ENCODE results near the gene ZFPM1. TPM values are rescaled to one million over a fixed set of nuclear protein-coding genes. Genes with fewer than 3 reads are reported as not detected.

ZFPM1 gene
- polyA plus RNA-seq, 1 of the 3 experiments (the other 2 are of a cell fraction): 1.2 TPM

- H3F3A ChIP-seq (replicated peaks; ENCODE audit: insufficient read depth): no peaks in the 10 kb centered on the region
- ChIA-PET CTCF (interaction anchor here (0.7 to 4.4 kb wide), 8 partner anchors 8 to 497 kb away, joined by 3 to 52 read pairs (median 4); partner anchors contain the start of gene BANP), POLR2A (interaction anchor here (0.9 kb wide), 1 partner anchor 9 kb away, joined by 3 read pairs; no protein-coding TSS in a partner anchor)
- H3K9me2 ChIP-seq: no peaks in the 10 kb centered on the region
- DNase-seq: peak; percentile 81
- WGBS (ENCODE audit: low lambda C conversion rate): 60% methylated on average over 17 of the region's 26 CpGs
- TF ChIP-seq NRF1 (IDR thresholded peaks at IDR 0.05; ENCODE audit: low read depth, low read length): no peak
- TF ChIP-seq EP300 (IDR thresholded peaks at IDR 0.05; ENCODE audit: borderline replicate concordance in 1 of 2, low read depth in 1 of 2, low read length in 1 of 2): peak in 1 of 2 experiments; percentile 60; a peak in 2 of 4 replicates
- TF ChIP-seq FOXJ3 (CRISPR knock-in tag; IDR thresholded peaks at IDR 0.05): 0 out of 2 replicates have a peak, but pooled peaks have one; percentile 32
- TF ChIP-seq USF1 (IDR thresholded peaks at IDR 0.05; ENCODE audit: borderline replicate concordance, low read depth): no peak
- no peak for TF ChIP-seq TCF12 (IDR thresholded peaks at IDR 0.05)
- no peak overlapping the region for H3K4me2 ChIP-seq
- H3K9ac ChIP-seq: no peak overlapping the region
- H3K4me1 ChIP-seq (ENCODE audit: control insufficient read depth in 1 of 2, insufficient read depth in 2 of 2, low read depth in 1 of 2, low read length in 1 of 2): peaks cover 8 to 43% of the 10 kb centered on the region in 2 experiments; a peak in 3 of 4 replicates
- no peak overlapping the region for H3K4me3 ChIP-seq (ENCODE audit: low read depth in 2 of 2, low read length in 1 of 2)
- no peaks in the 10 kb centered on the region for H3K36me3 ChIP-seq (replicated peaks in 1 of 2; ENCODE audit: control insufficient read depth in 1 of 2, insufficient read depth in 2 of 2, low read length in 1 of 2)
- H3K27ac ChIP-seq (ENCODE audit: low read depth in 2 of 2, low read length in 1 of 2): peak overlapping the region in 1 of 2 experiments; percentile 79; a peak in 2 of 4 replicates
- H3K27me3 ChIP-seq (ENCODE audit: insufficient read depth): no peaks in the 10 kb centered on the region
- H3K9me3 ChIP-seq: no peaks in the 10 kb centered on the region
- H2AFZ ChIP-seq (ENCODE audit: low read depth): no peak overlapping the region
- H3K79me2 ChIP-seq (ENCODE audit: insufficient read depth): peaks cover under 1% of the 10 kb centered on the region
- no peaks in the 10 kb centered on the region for H4K20me1 ChIP-seq (ENCODE audit: insufficient read depth)
Observed at GRCh38 chr16:88448461-88449266, 4.4 kb upstream of the ZFPM1 start.

- Histone ChIP-seq H3K27me3 (ENCODE audit: insufficient read depth) (no peaks in the 10 kb centered on the region), H3K4me1 (ENCODE audit: control insufficient read depth in 1 of 2, insufficient read depth in 2 of 2, low read depth in 1 of 2, low read length in 1 of 2) (peaks cover 8 to 43% of the 10 kb centered on the region in 2 experiments; a peak in 3 of 4 replicates), H4K20me1 (ENCODE audit: insufficient read depth) (peaks cover 4% of the 10 kb centered on the region), H3K4me3 (ENCODE audit: low read depth in 2 of 2, low read length in 1 of 2) (no peak overlapping the region), H2AFZ (ENCODE audit: low read depth) (no peak overlapping the region), H3K9me3 (no peaks in the 10 kb centered on the region), H3K36me3 (replicated peaks in 1 of 2; ENCODE audit: control insufficient read depth in 1 of 2, insufficient read depth in 2 of 2, low read length in 1 of 2) (no peaks in the 10 kb centered on the region), H3K9ac (no peak overlapping the region), H3K4me2 (no peak overlapping the region), H3K79me2 (ENCODE audit: insufficient read depth) (peaks cover 6% of the 10 kb centered on the region), H3K9me2 (no peaks in the 10 kb centered on the region), H3K27ac (ENCODE audit: low read depth in 2 of 2, low read length in 1 of 2) (peak overlapping the region in 1 of 2 experiments; percentile 79; a peak in 2 of 4 replicates), H3F3A (replicated peaks; ENCODE audit: insufficient read depth) (no peaks in the 10 kb centered on the region)
- POLR2A ChIA-PET: interaction anchor here (0.9 kb wide), 1 partner anchor 8 kb away, joined by 3 read pairs; no protein-coding TSS in a partner anchor
- TF ChIP-seq ELF1 (IDR thresholded peaks at IDR 0.05) (no peak), RAD21 (IDR thresholded peaks at IDR 0.05; ENCODE audit: low read length) (no peak), YY1 (IDR thresholded peaks at IDR 0.05; ENCODE audit: low read depth) (no peak), POLR2AphosphoS5 (IDR thresholded peaks at IDR 0.05; ENCODE audit: low read depth, low read length) (no peak), FOSL2 (IDR thresholded peaks at IDR 0.05; ENCODE audit: borderline replicate concordance, low read depth) (no peak), CHD2 (IDR thresholded peaks at IDR 0.05; ENCODE audit: low read length, partially characterized antibody) (no peak), MEF2A (IDR thresholded peaks at IDR 0.05; ENCODE audit: borderline replicate concordance, low read depth) (no peak), FOXJ3 (CRISPR knock-in tag; IDR thresholded peaks at IDR 0.05) (no peak), NRF1 (IDR thresholded peaks at IDR 0.05; ENCODE audit: low read depth, low read length) (no peak), RFX5 (IDR thresholded peaks at IDR 0.05; ENCODE audit: low read length) (no peak), TEAD4 (IDR thresholded peaks at IDR 0.05; ENCODE audit: borderline replicate concordance, insufficient read depth) (no peak), TAF1 (IDR thresholded peaks at IDR 0.05; ENCODE audit: borderline replicate concordance, low read depth, low read length) (no peak), SIN3A (IDR thresholded peaks at IDR 0.05; ENCODE audit: borderline replicate concordance, low read depth, low read length) (no peak), GATA2 (CRISPR knock-in tag; IDR thresholded peaks at IDR 0.05) (no peak), EZH2phosphoT487 (IDR thresholded peaks at IDR 0.05; ENCODE audit: borderline replicate concordance, low read depth) (no peak), RCOR1 (IDR thresholded peaks at IDR 0.05; ENCODE audit: low read length) (no peak)
- TF ChIP-seq, protein P1, sequence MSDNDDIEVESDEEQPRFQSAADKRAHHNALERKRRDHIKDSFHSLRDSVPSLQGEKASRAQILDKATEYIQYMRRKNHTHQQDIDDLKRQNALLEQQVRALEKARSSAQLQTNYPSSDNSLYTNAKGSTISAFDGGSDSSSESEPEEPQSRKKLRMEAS (IDR thresholded peaks at IDR 0.05; ENCODE audit: low read depth): no peak
- TF ChIP-seq, protein P2, sequence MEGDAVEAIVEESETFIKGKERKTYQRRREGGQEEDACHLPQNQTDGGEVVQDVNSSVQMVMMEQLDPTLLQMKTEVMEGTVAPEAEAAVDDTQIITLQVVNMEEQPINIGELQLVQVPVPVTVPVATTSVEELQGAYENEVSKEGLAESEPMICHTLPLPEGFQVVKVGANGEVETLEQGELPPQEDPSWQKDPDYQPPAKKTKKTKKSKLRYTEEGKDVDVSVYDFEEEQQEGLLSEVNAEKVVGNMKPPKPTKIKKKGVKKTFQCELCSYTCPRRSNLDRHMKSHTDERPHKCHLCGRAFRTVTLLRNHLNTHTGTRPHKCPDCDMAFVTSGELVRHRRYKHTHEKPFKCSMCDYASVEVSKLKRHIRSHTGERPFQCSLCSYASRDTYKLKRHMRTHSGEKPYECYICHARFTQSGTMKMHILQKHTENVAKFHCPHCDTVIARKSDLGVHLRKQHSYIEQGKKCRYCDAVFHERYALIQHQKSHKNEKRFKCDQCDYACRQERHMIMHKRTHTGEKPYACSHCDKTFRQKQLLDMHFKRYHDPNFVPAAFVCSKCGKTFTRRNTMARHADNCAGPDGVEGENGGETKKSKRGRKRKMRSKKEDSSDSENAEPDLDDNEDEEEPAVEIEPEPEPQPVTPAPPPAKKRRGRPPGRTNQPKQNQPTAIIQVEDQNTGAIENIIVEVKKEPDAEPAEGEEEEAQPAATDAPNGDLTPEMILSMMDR (IDR thresholded peaks at IDR 0.05): no peak
- DNase-seq: peak; percentile 62
- 91% methylated on average over 5 of the region's 5 CpGs for WGBS (ENCODE audit: low lambda C conversion rate)
- CTCF ChIA-PET: interaction anchor here (0.9 to 4.4 kb wide), 6 partner anchors 10 to 498 kb away, joined by 3 to 52 read pairs (median 11); partner anchors contain the start of gene BANP
Observed at GRCh38 chr16:88449267-88449561, 3.9 kb upstream of the ZFPM1 start.

Data from SK-N-SH (cell line).